Stimulated activated CD8-positive, alpha-beta memory T cell treated with anti-CD3 and anti-CD28 coated beads, Interleukin-12 subunit alpha, Interleukin-12 subunit beta, amount 100 ng/mL, for 1 hour (primary cell): ENCODE data around the gene WWOX.

ENCODE experiments used
- DNase-seq: peaks from one replicate; pipeline ENCODE4 v3.0.0-alpha.2; 2020; ENCODE audit warnings: low read depth

WWOX gene

DNA sequence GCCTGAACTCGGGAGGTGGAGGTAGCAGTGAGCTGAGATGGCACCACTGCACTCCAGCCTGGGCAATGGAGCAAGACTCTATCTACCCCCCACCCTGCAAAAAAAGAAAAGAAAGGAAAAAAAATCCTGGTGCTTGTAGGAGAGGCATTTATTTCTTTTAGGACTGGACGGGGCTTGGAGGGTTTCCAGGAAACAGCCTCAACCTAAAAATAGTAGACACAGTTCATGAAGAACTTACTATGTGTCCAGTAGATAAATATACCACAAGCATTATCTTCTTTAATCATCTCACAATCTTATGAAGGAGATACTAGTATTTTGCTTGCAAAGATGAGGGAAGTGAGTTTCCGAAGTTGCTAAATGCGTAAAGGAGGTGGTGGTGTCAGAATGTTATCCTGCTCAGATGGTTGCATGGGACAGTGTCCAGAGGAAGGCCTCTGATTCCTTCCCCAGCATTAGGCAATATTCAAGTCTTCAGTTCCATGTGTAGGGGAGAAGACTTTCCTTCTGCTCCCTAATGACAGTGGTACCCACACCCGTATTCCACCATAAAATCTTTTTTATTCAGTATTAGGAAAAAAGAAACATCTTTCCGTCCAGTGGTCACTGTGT, 263.2 kb downstream of the WWOX start:
- no peak for DNase-seq

DNA sequence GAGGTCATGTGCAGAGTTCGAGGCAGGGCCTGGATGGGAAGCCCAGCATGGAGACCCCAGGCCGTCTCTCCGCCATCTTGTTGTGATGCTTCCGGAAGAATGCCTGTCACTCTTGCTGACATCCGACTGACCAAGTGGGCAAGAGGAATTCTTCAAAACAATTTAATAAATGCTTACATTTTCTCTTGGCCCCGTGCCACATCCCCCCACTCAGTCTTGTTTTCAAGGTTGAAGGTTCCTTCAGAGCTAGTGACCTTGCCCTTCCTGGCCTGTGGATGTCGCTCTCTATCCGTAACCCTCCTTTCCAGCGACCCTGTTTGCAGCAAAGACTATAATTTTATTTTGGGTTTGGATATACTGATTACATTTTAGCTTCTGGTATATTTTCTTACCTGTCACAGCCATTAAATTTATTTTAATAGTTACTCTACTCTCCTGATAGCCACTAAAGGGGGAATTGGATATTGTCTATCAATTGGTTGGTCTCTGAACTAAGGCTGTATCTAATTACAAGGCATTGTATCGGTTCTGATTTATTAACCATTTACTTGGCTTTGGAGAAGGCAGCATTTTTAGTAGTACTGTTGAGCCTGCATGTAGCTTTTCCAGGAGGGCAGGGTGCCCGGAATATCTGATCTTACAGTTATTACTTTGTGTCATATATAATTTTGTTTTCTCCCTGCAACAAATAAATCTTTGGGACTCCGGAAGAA, 264.5 kb downstream of the WWOX start:
- no peak for DNase-seq

DNA sequence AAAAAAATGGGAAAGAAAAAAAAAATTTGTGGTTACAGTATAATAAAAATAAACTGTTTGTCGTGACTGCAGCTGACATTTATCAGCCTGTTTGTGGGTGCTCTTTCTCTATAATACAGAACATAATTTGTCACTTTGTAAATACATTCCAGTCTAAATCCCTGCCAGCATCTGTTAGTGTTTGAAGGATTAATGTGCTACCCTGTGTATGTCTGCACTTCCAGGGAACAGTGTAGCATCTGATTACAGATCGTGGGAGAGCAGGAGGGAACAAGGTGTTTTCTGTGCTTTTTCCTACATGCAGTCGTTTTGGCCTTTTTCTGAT, 265.1 kb downstream of the WWOX start:
- DNase-seq, result no peak

DNA sequence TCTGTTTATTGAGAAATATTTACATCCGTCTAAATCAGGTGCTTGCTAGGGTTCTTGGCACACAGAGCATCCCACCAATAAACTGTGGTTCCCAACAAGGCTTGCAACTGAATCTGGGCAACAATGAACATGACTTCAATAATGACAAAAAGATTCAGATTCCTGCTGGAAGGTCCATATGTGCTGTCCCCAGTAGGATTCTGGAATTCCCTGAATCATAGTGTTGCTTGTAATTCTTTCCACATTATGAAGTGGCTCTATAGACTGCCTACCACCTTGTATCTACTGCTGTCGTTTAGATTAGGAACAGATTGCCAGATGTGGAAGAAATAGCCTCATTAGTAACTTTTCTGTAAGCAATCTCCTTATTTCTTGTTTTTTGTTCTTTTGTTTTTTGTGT, 265.9 kb downstream of the WWOX start:
- DNase-seq, result no peak

DNA sequence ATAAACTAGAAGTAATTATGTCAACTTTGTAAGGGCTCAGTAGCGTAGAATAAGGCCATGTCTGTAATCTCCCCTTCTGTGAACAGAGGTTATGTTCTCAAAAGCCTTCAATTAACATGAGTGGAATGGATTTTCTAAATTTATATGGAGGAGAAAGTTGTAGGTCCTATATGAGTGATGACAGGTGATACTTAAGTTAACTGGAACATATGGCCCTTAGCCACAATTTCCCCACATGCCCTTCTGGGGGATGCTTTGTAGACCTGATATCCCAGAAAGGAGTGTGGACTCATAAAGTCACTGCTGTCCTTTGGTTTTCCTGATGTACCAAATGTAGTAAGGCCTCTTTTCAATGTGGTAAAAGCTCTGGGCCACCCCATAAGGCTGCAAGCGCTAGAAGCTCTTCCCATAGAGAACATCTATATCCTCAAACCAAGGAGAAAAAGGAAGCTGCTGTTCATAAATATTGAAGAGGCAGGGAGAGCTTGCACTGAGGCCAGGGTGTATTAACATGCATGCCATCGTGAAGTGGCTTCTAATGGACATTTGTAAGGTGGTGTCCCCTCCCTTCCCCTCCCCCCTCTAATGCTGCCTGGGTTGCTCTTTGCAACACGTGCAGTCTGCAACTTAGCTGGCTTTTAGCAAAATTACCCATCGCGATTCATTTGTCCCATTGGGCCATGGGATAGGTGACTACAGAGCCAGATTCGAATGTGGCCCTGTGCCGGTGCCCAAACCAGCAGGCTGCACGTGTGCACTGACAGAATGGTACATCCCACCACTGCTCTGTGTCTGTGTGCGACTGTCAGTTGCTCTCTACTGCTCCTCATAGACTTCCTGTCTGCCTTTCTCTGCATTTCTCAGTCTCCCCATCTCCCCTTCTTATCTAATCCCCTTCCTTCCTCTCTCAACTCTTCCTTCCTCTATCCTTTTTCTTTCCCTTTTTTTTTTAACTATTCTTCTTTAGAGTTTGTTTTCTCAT, 269.0 kb downstream of the WWOX start:
- no peak for DNase-seq

DNA sequence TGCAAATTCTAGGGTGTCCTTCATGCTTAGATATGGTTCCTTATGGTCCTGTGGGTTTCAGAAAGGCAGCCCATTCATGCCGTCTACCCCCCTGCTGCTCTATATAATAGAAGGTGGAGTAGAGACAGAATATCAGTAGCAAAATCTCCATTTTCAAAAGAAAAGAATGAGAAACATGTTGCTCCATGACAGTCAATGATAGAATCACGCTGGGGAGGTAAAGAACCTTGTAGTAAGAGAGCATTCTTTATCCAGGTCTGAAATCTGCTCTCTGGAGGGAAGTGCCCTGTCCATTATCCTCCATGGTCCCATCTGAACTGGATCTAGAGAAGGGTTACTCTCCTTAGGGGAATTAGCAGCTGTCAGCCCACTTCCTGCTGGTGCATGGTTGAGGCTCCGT, 272.8 kb downstream of the WWOX start:
- no peak for DNase-seq

DNA sequence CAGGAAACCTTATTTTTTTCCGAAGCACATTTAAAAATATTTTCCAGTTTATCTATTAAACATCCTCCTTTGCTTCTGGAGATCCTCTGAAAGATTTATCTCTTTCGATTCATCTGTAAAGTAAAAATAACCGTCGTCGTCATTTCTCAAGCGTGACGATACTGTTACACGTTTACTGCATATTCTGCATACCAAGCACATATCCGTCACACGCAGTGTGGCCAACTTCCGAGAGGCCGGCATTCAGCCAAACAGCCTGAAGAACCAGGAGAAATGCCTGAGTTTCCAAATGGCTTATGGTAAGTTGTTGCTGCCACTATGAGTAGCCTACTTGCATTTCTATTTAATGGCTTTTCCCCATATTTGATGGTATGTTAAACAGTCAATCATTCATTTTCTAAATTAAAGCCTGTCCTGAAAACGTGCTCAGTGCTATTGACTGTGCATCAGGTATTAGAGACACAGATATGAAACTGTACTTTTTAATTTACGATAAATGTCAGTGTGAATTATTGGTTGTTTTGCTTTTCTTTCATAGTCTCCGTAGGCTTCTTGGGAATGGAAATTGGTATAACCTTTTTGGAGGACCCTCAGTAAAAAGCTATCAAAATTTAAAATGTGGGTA, 275.7 kb downstream of the WWOX start:
- DNase-seq, result no peak

DNA sequence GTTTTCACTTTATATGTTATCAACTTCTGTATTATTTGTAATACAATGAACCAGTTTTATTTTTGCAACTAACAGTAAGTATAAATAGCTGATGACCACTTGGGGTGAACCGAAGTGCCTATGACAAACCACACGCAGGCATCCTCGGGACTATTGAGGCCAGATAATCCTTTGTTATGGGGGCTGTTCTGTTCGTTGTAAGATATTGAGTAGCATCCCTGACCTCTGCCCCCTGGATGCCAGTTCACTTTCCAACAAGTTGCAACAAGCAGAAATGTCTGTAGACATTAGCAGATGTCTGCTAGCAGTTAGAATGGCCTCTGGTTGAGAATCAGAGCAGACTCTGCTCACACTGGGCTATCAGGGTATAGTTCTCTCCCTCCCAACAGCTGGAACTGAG, 277.0 kb downstream of the WWOX start:
- DNase-seq, result no peak

DNA sequence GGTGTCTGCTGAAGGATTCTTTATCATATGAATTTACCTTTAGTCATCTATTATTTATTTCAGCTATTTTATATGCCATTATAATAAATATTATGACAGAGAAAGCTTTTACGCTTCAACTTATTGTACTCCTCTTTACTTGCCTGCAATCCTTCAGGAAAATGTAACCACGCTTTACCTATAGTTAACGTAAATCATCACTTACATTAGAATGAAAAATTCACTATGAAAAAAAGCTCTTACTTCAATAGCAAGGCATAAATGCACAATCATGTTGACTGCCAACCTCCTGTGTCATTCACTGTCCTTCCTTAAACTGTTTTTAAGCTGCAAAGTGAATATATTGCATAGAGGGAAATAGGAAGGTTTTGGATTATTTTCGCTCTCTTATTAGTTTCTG, 277.9 kb downstream of the WWOX start:
- DNase-seq, result no peak

DNA sequence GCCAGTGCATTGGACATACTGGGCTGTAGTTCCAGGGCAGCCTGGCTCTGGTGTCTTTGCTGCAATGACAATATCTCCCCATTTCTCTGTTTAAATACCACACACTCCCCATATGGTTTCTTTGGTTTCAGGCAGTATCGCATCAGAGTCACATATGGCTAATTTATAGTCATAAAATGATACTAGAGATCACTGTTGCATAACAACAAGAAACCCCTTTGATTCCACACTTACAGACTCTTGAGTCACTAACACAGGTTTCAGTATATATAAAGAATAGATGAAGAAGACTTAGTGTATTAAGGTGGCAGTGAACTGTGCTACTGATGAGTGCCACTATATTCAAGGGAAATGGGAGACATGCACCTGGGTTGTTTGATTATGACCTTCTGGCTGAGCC, 281.6 kb downstream of the WWOX start:
- DNase-seq, result no peak

DNA sequence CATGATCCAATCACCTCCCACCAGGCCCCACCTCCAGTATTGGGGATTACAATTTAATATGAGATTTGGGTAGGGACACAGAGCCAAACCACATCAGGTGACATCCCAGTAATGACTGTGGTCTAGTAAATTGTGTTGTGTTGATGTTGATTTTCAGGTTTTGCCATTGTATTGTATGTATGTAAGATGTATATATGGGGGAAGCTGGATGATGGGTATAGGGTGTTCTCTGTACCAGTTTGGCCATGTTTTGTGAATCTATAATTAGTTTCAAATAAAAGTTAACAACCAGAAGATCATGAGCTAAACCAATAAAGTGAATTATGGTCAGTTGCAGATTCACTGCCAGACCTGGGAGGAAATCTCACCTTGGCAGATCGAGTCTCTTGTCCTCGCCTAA, 283.7 kb downstream of the WWOX start:
- DNase-seq, result no peak

DNA sequence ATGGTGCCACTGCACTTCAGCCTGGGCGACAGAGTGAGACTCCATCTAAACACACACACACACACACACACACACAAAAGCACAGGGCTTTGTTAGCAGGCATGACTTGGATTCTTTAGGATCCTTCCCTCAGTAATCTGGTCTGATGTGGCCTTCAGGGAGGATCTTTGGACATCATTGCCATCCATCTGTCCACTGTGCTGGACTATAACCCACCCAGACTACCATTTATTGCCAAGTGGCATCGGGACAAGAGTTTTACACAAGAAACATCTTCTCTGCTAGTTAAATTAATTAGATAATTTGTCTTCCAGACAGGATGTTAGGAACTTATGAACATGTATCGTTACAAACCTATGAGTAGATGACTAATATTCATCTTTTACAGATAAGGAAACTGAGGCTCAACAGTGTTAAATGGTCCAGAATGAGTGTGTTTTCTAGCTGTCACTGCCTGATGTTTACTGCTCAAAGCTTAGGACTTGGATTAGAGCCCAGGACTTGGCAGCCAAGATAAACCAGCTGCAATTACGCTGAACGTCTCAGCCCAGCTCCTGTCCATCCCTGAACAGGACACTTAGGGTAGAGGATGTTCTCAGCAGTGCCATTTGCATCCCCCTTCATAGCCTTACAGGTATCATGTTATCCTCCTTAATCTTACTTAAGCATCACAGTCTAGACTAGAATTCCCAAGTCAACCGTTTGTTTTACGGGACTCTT, 285.8 kb downstream of the WWOX start:
- DNase-seq, result no peak

DNA sequence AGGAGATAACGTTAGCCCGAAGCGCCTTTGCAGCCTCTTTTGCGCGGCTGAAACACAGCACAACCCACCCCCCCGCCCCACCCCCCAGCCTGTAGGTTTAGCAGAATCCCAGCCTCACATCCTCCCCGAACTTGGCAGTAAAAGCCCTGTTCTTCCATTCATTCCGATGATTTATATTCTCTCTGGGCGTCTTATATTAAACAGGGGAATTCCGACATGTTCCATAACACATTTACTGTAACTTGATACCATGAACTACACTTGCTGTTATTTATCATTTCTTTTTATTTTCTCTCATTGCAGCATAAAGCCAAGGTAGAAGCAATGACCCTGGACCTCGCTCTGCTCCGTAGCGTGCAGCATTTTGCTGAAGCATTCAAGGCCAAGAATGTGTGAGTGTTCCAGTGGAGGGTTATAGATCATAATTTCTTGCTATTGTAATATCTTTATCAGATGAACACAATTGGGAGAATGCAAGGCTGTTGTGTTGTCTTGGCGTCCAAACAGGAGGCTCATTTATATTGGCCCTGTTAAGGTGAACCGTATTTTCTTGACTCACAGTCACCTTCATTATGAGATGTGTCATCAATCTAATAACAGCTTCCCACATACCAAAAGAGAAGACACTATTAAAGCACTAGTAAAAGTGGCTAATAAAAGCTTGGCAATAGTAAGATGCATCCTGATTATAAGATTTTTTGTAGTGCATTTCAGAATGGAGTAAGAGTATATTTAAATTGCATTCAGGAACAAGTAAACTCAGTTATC, 287.3 kb downstream of the WWOX start:
- no peak for DNase-seq

DNA sequence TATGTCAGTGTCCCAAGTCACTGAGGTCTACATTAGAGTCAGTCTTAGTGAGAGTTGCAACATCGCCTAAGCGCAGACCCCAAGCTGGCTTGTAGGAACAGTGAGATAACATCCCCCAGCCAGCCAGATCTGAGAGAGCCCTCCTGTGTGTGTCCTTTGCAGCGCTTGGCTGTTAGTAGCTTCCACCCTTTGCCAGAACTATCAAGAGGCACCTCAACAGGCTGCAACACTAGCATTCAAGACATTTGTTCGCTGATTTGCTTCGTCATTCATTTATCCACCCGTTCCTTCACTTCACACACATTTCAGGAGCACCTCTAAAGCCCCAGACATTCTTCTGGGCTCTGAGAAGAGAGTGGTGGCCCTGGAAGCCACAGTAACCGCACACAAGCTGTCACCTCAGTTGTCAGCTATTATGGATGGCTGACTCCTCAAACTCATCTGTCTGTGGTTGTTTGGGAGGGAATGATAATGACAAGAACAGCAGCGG, 289.6 kb downstream of the WWOX start:
- no peak for DNase-seq

DNA sequence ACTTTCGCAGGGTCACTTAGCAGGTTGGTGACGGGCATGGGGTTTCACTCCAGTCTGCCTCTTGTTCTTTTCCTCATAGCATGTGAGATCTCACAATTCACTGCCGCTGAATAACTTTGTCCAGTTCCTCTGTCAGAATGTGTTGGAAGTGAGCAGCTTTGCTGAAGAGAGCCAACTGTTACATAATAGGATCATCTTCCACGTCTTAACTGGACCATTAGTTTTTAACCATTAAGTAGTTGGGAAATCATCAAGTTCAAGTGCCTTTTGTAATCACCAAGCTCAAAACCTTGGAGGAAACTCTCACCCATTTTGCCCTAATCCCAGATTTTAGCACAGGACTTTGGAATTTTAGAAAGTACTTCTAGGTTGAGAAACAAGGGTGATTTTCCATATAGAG, 290.6 kb downstream of the WWOX start:
- no peak for DNase-seq

DNA sequence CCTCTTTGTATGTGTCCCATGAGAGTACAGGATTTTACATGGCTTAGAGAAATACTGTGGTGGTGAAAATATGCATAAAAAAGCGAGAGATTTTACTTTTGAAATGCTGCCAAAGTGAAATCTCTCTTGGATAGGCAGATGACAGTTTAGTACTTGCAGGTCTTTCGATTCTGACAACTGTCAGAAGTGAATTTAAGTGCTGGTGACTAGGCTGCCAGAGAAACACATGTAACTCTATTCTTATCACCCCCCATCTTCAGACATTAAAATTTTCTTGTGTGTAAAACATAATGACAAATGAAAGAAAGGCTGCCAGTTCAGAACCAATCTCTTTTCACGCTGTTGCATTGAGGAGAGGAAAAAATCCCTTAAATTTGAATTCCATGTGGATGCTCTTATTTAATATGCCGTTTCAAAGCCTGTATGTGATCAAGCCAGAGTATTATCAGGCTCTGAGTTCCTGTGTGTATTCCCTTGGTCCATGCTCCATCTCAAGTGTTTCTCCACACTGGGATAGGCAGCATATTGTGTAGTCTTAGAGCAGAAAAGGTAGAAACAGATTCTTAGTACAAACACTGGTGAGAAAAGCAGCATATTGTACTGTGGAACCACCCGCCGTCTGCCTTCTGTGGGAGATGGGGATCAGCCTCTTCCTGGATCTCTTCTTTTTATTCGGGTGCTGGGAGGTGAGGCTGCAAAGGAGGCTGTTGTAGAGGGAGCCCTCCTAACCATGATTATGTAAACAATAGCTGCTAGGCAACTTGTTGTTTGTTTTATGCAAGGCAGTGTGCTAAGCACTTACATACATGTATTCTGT, 291.3 kb downstream of the WWOX start:
- no peak for DNase-seq

DNA sequence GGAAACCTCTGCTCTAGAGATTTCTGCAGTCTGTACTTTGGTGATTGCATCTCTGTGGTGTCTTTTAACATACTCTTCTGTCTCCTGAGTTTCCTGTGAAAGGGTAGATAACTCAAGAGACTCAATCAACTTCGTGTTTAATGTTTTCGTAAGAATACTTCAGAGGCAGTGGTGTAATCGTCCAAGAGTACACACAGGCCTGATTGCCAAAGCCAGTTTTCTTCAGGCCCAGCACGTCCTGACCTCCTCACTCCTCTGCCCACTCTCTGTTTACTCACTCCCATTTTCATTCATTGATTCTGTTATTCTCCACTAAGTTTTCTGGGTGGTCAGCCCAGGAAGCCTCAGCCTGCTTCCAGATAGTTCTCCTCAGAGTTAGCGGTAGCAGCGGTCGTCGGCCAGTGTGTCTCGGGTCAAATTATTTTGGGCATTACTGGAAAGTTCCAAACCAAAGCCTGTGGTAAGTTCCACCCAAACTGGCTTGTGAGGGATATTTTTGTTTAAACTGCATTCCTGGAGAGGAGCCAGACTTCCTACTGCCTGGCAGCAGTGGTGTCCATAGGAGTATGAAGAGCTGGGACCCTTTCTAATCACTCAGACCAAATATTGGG, 293.2 kb downstream of the WWOX start:
- no peak for DNase-seq

DNA sequence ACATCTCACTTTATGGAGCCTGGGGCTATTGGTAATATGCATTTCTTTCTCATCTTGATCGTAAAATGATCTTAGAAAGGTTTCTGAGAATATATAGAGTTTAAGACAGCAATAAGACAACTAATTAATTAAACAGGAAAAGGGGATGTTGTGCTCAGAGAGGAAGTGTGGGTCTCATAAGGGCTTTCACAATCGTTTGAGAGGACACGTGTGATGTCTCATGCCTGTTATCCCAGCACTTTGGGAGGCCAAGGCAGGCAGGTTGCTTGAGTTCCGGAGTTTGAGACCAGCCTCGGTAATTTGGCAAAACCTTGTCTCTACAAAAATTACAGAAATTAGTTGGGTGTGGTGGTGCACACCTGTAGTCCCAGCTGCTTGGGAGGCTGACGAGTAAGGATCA, 295.6 kb downstream of the WWOX start:
- no peak for DNase-seq

DNA sequence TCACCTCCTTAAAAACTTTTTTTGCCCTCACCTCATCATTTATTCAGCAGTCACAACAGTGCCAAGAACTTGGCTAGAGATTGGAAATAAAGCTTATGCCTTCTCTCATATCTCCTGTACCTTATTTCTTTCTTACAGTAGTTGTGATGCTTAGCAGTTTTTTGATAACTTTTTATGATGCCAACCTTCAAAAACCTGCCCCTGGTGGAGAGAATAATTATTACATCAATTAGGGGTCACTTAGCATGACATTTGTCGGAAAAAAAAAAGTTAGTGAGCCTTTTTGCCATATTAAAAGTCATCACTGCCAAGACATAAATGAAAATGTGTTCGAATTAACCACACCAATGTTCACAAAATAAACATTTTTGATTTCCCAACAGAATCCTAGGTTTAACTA, 296.6 kb downstream of the WWOX start:
- no peak for DNase-seq

DNA sequence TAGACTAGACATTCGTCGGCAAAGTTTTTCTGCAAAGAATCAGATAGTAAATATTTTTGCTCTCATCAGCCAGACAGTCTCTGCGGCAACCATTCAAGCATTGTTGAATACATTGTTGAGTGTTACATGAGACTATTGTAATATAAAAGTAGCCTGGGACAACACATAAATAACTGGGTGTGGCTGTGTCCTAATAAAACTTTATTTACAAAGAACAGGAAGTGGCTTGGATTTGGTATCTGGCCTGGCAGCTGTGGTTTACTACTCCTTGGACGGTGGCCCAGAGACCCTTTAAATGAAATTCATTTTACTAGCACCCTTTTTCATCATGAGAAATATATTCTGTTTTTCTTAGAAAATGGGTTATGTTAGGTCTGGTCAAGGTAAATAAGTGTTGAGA, 297.2 kb downstream of the WWOX start:
- DNase-seq, result no peak
